Bronchial epithelial cell (primary cell): ENCODE results near the gene ASXL1. TPM values are rescaled to one million over a fixed set of nuclear protein-coding genes. Genes with fewer than 3 reads are reported as not detected.
"Not testable (repeated sequence)": the region's sequence is repeated elsewhere in the genome, so short reads cannot be mapped to it uniquely, and the experiment has no call there.

ENCODE experiments used
- DNase-seq: peaks from one replicate; pipeline ENCODE4 v3.0.0-alpha.2; 2010; ENCODE audit warnings: low read depth
- FAIRE-seq: peaks from 2 replicates; lab custom pipeline; 2011; peaks lifted over from hg19 to GRCh38; lab: Jason Lieb, UNC
- H3K27me3 ChIP-seq: 2 replicates; pipeline ENCODE4 v1.5.1; 2011; ENCODE audit warnings: low read length; ENCODE audit not compliant: control insufficient read depth, insufficient read depth
- H3K36me3 ChIP-seq: 2 replicates; pipeline ENCODE4 v1.5.1; 2011; ENCODE audit warnings: low read length; ENCODE audit not compliant: control insufficient read depth, insufficient read depth
- H3K4me3 ChIP-seq: 2 replicates; pipeline ENCODE4 v1.5.1; 2011; ENCODE audit warnings: mild to moderate bottlenecking, low read depth, low read length, control low read depth
- total RNA-seq: library from RNA; depleted of rRNA; stranded (reverse); fragments of >200 nt; gene quantifications from 2 replicates; pipeline ENCODE4 v1.2.1, GENCODE V29; 2014
- TF ChIP-seq, protein P1 (sequence below): IDR thresholded peaks from 2 replicates; pipeline ENCODE4 v1.5.1; 2011; ENCODE audit warnings: mild to moderate bottlenecking, moderate library complexity, low read length, control low read depth, inconsistent platforms; ENCODE audit not compliant: insufficient read depth, severe bottlenecking

The ASXL1 gene
- total RNA-seq, 1 donor from 2014 or later, result 17.6 TPM

DNA sequence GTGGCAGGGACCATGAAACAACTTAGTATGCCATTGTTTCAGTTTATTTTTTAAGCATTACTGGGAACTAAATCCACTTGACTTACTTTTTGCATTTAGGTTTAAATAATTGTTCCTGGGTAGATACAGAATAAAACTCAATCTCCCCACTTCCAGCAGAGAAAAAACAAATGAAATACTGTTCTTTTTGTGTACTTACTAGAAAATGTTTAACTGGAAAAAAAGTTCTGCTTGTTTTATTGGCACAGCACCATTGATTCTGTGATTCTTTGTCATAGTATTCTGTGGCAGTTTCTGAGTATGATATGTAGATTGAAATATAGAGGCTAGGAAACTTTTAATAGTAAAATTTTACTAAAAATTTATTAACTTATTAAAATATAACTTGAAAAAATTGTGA lies 10.2 kb downstream of the ASXL1 start:
- FAIRE-seq, result no peak

GRCh38 chr20:32368925-32369324 lies 10.8 kb downstream of the ASXL1 start:
- DNase-seq (no peak), FAIRE-seq (no peak)
- TF ChIP-seq, protein P1, sequence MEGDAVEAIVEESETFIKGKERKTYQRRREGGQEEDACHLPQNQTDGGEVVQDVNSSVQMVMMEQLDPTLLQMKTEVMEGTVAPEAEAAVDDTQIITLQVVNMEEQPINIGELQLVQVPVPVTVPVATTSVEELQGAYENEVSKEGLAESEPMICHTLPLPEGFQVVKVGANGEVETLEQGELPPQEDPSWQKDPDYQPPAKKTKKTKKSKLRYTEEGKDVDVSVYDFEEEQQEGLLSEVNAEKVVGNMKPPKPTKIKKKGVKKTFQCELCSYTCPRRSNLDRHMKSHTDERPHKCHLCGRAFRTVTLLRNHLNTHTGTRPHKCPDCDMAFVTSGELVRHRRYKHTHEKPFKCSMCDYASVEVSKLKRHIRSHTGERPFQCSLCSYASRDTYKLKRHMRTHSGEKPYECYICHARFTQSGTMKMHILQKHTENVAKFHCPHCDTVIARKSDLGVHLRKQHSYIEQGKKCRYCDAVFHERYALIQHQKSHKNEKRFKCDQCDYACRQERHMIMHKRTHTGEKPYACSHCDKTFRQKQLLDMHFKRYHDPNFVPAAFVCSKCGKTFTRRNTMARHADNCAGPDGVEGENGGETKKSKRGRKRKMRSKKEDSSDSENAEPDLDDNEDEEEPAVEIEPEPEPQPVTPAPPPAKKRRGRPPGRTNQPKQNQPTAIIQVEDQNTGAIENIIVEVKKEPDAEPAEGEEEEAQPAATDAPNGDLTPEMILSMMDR, result no peak
- no peaks in the 10 kb centered on the region for H3K27me3 ChIP-seq
- H3K4me3 ChIP-seq, result no peak overlapping the region
- H3K36me3 ChIP-seq, result peaks cover 4% of the 10 kb centered on the region

More for the DNA sequence above, 10.2 kb downstream of the ASXL1 start:
- TF ChIP-seq, protein P1, result no peak
- DNase-seq, result no peak
- Histone ChIP-seq H3K4me3 (no peak overlapping the region), H3K27me3 (no peaks in the 10 kb centered on the region), H3K36me3 (peaks cover 4% of the 10 kb centered on the region)

DNA sequence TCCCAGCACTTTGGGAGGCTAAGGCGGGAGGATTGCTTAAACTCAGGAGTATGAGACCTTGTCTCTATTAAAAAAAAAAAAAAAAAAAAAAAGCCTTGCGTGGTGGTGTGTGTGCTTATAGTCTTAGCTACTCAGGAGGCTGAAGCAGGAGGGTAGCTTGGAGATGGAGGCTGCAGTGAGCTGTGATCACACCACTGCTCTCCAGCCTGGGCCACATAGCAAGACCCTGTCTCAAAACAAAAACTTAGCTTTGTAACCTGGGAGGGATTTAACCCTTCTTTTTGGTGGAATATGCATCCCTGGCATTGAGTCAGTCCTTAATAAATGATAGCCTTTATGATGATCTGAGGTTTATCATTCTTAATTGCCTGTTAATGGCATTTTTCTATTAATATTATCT lies 12.8 kb downstream of the ASXL1 start:
- Histone ChIP-seq H3K27me3 (no peaks in the 10 kb centered on the region), H3K36me3 (peaks cover 4% of the 10 kb centered on the region), H3K4me3 (no peak overlapping the region)
- TF ChIP-seq, protein P1, result no peak
- FAIRE-seq (no peak), DNase-seq (no peak)

DNA sequence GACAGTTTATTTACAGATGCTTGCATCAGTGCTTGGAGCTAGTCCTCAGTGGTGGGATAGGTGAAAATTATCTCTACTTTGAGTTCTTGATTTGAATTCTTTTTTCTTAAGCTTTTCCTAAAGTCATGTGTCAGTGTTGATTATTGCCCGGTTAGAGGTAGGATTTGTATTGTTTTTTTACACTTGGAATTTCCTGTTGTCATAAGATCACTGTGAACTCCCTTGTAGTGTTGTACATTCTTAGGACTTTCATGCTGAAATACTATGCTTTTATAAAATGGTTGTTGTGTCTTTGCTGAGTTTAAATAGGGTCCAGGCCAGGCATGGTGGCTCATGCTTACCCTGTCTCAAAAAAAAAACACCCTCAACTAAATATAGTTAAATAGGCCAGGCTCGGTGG lies 20.3 kb downstream of the ASXL1 start:
- TF ChIP-seq, protein P1, result no peak
- no peak for FAIRE-seq

GRCh38 chr20:32380037-32380436 lies 21.9 kb downstream of the ASXL1 start:
- H3K36me3 ChIP-seq, H3K27me3 ChIP-seq, DNase-seq, H3K4me3 ChIP-seq, FAIRE-seq: not testable (repeated sequence)

More for the DNA sequence above, 20.3 kb downstream of the ASXL1 start:
- no peaks in the 10 kb centered on the region for H3K36me3 ChIP-seq
- H3K27me3 ChIP-seq, result no peaks in the 10 kb centered on the region
- H3K4me3 ChIP-seq, result no peak overlapping the region
- DNase-seq, result no peak

DNA sequence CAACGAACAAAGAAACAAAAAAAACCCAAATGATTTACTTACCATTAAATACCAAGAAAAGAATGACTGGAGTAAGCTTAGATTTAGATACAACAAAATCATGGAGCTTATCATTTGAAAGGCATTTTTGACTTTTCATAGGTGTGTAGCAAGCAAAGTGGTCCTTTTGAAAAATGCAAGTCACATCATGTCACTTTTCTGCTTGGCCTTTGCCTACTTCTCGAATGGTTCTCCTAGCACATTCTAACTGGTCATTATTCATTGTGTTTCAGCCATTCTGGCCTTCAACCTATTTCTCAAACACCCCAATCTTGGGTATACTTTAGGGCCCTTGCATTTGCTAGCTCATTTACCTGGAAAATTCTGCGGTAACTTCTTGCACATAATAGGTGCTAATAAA lies 22.6 kb downstream of the ASXL1 start:
- Histone ChIP-seq H3K27me3 (no peaks in the 10 kb centered on the region), H3K4me3 (no peak overlapping the region), H3K36me3 (no peaks in the 10 kb centered on the region)
- no peak for DNase-seq
- FAIRE-seq, result no peak
- TF ChIP-seq, protein P1, result no peak
